ENCODE results near the gene ARFGAP1.

The ARFGAP1 gene

DNA sequence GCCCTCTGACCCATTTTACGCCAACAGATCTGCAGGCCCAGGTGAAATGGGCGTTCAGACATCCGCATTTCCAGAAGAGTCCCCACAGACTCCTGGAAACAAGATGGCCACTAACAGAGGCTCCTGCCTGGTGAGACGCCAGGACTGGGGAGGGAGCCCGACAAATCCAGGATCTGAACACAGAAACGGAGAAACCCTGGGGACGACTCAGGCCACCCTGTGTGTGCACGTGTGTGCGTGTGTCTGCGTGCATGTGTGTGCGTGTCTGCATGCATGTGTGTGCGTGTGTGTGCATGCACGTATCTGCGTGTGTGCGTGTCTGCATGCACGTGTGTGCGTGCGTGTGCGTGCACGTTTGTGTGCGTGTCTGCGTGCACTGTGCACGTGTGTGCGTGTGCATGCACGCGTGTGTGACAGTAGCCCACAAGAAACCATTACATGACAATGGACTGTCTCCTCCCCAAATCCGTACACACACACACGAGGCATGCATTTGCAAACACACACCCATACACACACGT is 63.7 kb downstream of the ARFGAP1 start:
- DNase-seq: no peak

DNA sequence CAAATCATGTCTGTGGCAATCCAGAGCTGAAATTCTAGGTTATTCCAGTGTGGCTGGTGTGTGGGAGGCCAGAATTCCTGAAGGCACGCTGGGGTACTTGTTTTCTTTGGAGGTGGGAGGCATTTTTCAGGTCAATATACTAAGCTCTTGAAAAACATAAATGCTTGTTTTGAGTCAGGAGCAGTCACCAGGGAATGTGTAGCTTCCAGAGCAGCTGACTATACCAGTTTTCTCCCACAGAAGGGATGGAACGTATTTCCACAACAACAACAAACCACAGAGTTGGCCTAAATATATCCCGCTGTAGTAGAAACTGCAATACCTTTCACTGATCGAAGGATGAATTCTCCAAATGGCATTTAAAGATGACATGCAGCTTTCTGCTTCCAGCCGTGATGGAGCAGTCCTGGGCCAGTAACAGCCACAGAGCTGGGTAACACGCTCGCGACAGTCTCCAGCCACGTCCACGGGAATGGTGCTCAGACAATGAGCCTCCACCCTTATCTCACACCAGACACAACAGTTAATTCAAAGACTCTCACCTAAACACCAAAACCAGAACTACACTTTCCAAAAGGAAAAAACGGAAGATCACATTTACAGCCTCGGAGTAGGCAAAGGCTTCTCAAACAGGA is 65.3 kb downstream of the ARFGAP1 start:
- DNase-seq: no peak
